GM12873 (cell line): ENCODE data around the gene RARS1.

Source experiments
- TF ChIP-seq, protein P1 (sequence below): IDR thresholded peaks from 2 replicates; pipeline ENCODE4 v1.5.1; 2012; ENCODE audit warnings: low read depth, mild to moderate bottlenecking, moderate library complexity, low read length, control low read depth; ENCODE audit not compliant: insufficient read depth; ENCODE audit errors: missing control alignments

The RARS1 gene

GRCh38 chr5:168513861-168514428, 27.7 kb downstream of the RARS1 start:
- TF ChIP-seq, protein P1, sequence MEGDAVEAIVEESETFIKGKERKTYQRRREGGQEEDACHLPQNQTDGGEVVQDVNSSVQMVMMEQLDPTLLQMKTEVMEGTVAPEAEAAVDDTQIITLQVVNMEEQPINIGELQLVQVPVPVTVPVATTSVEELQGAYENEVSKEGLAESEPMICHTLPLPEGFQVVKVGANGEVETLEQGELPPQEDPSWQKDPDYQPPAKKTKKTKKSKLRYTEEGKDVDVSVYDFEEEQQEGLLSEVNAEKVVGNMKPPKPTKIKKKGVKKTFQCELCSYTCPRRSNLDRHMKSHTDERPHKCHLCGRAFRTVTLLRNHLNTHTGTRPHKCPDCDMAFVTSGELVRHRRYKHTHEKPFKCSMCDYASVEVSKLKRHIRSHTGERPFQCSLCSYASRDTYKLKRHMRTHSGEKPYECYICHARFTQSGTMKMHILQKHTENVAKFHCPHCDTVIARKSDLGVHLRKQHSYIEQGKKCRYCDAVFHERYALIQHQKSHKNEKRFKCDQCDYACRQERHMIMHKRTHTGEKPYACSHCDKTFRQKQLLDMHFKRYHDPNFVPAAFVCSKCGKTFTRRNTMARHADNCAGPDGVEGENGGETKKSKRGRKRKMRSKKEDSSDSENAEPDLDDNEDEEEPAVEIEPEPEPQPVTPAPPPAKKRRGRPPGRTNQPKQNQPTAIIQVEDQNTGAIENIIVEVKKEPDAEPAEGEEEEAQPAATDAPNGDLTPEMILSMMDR = no peak

GRCh38 chr5:168525856-168526255, 39.6 kb downstream of the RARS1 start:
- TF ChIP-seq, protein P1 = no peak

- TF ChIP-seq, protein P1 = no peak
Observed at GRCh38 chr5:168527756-168528295, 41.6 kb downstream of the RARS1 start.

DNA sequence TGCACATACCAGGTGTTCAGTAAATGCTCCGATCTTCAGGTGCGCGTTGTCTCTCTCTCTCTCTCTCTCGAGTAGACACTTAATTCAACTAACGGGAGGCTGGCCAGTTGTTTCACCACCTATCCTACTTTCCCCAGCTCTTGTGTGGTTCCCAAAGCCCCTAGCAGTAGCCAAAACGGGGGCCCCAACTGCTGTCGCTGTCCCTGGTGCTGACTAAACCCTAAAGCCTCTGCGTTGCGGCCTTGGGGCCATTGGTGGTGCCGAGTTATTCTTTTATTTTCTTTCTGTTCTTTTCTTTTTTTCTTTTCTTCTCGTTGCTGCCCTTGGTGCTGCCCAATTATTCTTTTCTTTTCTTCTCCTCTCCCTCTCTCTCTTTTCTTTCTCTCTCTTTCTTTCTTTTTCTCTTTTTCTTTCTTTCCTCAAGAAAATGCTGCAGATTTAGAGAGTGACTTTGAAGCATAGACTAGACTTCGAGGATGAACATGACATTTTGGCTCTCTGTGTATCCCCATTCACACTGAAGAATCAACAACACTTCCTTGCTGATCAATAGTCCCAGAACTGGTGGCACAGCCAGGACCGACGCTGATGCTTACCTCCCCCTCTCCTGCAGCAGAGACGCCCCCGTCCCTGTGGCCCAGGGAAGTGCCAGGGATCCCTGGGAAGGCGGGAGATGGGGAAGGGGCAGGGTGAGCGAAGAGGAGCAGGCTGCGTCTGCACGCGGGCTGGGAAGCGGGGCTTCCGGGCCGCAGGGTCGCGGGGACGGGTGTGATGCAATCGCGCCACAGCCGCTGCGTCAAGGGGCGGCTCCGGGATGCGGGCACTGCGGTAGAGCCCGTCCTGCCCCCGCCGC, 42.5 kb downstream of the RARS1 start, which contains the start of gene FBLL1:
TSS of gene FBLL1 (plus strand) at position 785 of the 853 bp plus-strand sequence. CDS start 200 bp downstream, outside the sequence.
- TF ChIP-seq, protein P1 = no peak

- TF ChIP-seq, protein P1 = no peak
Observed at GRCh38 chr5:168529374-168530234, 43.3 kb downstream of the RARS1 start.

DNA sequence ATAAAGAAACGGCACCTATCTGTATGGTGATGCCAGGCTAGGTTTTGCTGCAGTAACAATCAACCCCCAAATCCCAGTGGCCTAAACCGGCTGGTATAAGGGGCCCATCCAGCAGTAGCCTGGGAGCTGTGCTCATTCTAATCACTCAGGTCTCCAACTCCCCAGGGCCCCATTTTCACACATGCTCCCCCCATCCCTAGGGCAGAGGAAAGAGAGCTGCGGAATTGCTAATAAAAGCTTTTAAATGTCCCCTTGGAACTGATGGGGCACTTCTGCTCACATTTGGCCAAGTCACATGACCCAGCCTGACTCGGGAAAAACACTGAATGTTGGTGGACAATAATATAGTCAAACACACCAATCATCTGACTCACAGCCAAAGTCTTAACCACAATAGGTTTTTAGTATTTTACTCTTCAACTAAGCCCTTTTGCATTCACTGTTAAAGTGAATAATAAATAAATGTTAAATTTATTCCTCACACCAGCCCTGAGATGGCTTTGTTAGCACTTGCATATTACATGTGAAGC, 44.4 kb downstream of the RARS1 start:
- TF ChIP-seq, protein P1 = no peak
